NCI-H128 (cell line): Measurements from ENCODE around the gene CHD5.
"Not testable (repeated sequence)": the region's sequence is repeated elsewhere in the genome, so short reads cannot be mapped to it uniquely, and the experiment has no call there.

Experiments
- DNase-seq: peaks from one replicate; lab custom pipeline; 2025; ENCODE audit not compliant: unreplicated experiment; lab: John Stamatoyannopoulos, UW

The CHD5 gene

GRCh38 chr1:6087377-6087772 lies 92.7 kb downstream of the CHD5 start:
- no peak for DNase-seq

GRCh38 chr1:6086762-6087376 lies 93.3 kb downstream of the CHD5 start:
- DNase-seq = no peak

GRCh38 chr1:6086358-6086757 lies 93.8 kb downstream of the CHD5 start:
- no peak for DNase-seq

GRCh38 chr1:6085666-6086065 lies 94.5 kb downstream of the CHD5 start:
- DNase-seq = no peak

- DNase-seq = no peak
These were observed 95.2 kb downstream of the CHD5 start for GRCh38 chr1:6084781-6085495.

GRCh38 chr1:6083801-6084446 lies 96.2 kb downstream of the CHD5 start:
- DNase-seq = no peak

GRCh38 chr1:6083385-6083784 lies 96.7 kb downstream of the CHD5 start:
- DNase-seq = no peak

GRCh38 chr1:6082430-6082971 lies 97.6 kb downstream of the CHD5 start:
- DNase-seq = no peak

- no peak for DNase-seq
These were observed 98.2 kb downstream of the CHD5 start for GRCh38 chr1:6081901-6082300.

- DNase-seq = no peak
These were observed 99.7 kb downstream of the CHD5 start for GRCh38 chr1:6080469-6080868.

GRCh38 chr1:6077919-6078318 lies 102.2 kb downstream of the CHD5 start:
- DNase-seq = no peak

- DNase-seq = no peak
These were observed 102.6 kb downstream of the CHD5 start for GRCh38 chr1:6077506-6077905.

GRCh38 chr1:6077061-6077460 lies 103.1 kb downstream of the CHD5 start:
- not testable (repeated sequence) for DNase-seq

- DNase-seq = no peak
These were observed 104.4 kb downstream of the CHD5 start for GRCh38 chr1:6075748-6076147.

- no peak for DNase-seq
These were observed 105.8 kb downstream of the CHD5 start for GRCh38 chr1:6074192-6074901.

- DNase-seq = no peak
These were observed 106.6 kb downstream of the CHD5 start for GRCh38 chr1:6073480-6074053.

- DNase-seq = no peak
These were observed 107.2 kb downstream of the CHD5 start for GRCh38 chr1:6072774-6073479.

GRCh38 chr1:6071219-6071618 lies 108.9 kb downstream of the CHD5 start:
- DNase-seq = no peak

GRCh38 chr1:6070450-6070974 lies 109.6 kb downstream of the CHD5 start:
- no peak for DNase-seq

- DNase-seq = no peak
These were observed 110.5 kb downstream of the CHD5 start for GRCh38 chr1:6069573-6069972.
